Dedifferentiated amniotic fluid mesenchymal stem cell (primary cell): ENCODE measurements around the gene GP2.
"Not testable (repeated sequence)": the region's sequence is repeated elsewhere in the genome, so short reads cannot be mapped to it uniquely, and the experiment has no call there.

ENCODE experiments used
- DNase-seq: peaks from one replicate; pipeline ENCODE4 v3.0.0-alpha.2; 2016; ENCODE audit errors: extremely low spot score

The GP2 gene

GRCh38 chr16:20325005-20325404, 2.3 kb downstream of the GP2 start:
- DNase-seq, result no peak

DNA sequence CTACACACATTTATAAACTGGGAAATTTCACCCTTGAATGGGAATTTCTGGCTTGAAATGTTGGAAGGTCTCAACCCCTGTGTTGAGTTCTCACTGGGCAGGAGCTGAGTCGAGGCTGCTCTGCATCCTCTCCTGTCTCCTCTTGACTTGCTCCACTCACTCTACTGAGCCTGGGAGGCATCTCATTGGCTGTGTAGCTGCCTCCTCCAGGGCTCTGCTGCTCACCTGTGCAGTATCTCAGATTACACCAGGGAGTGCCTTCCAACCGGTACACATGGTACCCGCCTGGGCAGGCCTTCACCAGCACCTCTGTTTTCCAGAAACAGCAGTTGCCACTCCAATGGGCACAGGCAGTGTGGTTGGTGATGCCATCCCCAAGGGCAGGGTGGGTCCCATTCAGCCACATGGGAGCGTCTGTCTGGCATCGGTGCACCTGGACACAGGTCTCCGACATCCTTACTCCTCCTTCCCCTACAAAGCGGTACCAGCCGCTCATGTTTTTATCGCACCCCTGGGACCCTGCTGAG, 3.7 kb downstream of the GP2 start:
- DNase-seq, result no peak

DNA sequence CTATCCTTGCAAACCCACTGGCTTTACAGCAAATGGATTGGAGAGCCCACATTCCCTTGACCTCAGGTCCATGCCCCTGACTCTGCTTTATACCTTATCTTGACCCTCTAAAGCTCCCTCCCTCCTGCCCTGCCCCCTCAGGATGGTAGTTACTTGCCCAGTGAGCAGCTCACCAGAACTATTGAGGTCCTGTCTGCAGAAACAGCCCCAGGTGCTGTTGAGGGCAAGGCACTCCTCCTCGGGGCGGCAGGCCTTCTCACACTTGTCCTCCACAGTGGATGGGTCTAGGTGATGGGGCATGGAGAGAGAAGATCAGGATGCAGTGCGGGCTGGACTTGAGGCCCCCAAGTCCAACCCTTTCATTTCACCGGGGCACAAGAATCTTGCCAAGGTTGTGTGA, 4.6 kb downstream of the GP2 start:
- DNase-seq, result no peak

DNA sequence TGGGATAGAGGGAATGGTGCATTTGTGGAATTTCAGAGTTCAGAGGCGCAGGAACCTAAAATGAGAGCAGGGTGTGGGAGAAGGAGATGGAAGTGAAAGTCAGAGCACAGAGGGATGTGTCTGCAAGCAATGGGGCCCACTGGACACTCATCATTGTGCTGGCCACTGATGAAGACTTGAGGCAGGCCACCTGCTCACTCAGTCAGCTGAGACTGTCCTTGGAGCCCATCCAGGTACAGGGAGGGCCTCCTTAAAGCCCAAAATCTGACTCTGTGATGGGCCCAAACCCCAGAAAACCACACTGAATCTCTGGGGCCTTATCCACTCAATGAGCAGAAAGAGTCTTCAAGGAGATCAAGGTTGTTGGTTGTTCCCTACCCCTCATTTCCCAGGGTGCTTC, 5.6 kb downstream of the GP2 start:
- no peak for DNase-seq

- DNase-seq, result not testable (repeated sequence)
Measured at GRCh38 chr16:20321051-20321450, 6.3 kb downstream of the GP2 start.

DNA sequence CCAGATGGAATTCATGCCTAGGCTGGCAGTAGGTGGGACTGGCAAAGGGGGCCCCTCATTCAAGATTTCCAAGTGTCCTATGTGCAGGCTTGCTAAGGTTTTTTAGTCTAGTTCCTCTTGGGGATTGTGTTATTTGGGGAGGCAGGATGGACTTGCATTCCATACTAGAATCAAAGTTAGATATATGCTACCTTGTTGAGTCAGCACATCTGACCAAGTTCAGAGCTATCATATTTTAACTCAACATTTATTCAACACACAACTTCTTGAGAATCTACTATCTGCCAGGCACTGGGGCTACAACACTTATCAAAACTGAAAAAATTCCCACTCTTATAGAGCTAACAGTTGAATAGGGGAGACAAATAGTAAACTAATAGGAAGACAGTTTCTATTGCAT, 6.7 kb downstream of the GP2 start:
- no peak for DNase-seq

DNA sequence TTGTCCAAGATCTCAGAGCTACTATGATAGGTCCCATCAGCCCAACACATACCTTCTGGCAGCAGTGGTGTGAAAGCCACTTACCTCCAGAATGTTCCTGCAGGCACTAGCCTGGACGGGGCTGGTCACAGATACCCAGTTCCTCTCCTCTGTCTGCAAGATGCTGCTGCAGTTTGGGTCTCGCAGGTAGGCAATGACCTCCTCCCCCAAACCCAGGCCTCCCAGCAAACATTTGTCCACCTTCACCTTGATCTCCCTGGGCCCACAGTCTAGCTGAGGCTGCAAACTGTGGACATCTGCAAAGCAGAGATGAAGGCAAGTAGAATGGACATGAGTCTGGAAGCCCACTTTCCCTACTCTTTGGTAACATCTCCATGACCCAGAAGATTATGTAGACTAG, 7.1 kb downstream of the GP2 start:
- DNase-seq, result no peak

DNA sequence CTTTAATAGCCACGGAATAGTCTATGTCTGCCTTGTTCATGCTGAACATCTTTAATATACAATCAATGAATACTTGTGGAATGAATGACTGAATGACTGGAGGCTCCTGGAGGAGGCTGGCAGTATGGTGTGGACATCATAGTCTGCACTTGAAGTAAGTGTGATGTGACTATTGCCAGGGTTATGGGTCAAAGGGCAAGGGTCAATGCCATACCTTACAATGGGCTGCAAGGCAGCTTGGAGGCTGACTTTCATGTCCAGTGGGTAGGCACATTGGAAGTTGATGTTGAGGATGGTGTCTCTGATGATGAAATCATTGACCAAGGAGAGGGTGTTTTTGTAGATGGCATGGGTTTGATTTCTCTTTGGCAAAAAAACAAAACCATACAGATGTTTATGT, 7.9 kb downstream of the GP2 start:
- no peak for DNase-seq

GRCh38 chr16:20318437-20318836, 8.9 kb downstream of the GP2 start:
- DNase-seq, result no peak

DNA sequence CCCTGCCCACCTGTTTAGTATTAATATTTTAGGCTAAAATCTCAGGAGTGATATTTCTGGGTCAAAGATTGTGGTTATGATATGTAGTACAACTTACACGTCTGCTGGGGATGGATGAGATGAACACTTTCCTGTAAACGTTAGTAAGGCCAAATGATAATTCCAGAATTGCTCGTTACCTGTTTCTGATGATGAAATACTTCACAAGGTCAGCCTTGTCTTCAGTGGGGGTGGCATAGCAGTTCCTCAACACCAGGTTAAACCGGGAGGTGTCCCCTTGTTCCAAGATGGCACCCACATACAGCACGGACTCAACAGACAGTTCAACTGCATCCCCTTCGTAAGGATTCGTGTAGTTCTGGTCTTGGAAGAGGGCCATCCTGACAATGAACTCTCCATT, 9.3 kb downstream of the GP2 start:
- no peak for DNase-seq

DNA sequence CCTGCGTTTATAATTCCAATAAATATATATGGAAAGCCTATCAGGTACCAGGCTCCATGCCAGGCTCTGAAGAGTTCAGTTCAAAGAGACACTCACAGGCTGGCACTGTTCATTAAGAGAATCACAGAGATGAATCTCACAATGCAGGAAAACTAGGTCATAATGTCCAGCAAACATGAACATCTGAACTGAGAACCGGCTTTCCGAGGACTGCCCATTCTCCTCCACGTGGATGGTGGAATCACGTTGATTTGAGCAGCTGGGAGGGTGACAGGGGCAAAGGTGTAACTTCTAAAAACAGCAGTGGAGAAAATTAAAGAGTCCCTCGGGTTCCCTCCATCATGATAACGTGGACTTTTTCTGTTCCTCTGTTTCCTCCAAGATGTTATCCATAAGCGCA, 10.2 kb downstream of the GP2 start:
- DNase-seq, result no peak

DNA sequence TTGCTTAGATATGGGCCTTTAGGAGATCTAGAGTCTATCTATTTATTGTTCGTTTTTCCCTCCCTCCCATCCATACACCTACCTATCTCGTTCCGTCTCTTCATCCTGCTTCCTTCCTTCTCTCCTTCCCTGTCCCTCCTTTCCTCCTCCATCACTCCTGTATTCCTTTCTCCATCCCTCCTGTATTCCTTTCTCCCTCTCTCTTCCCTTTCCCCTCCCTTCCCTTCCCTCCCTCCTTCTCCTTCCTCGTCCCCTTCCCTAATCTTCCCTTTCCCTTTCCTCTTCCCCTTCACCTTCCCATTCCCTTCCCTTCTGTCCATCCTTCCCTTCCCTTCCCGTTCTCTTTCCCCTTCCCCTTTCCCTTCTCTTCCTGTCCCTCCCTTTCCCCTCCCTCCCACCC, 10.6 kb downstream of the GP2 start:
- no peak for DNase-seq

DNA sequence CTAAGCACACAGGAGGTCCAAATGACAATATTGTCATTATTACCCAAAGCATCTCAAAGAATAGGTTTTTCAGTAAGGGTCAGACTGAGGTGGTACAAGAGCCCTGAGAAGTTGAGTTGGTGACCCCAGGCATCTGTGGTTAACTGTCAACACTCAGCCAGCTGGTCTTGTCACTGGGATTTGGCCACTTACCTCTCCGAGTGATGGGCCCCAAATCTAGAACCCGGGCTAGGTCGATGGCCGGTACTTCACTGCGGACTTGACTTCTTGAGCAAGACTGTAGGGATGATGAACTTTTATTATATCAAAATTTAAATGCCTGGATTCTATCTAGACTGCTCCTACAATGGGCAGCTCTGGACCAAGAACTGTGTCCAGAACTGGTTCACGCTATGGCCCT, 11.5 kb downstream of the GP2 start:
- DNase-seq, result no peak

GRCh38 chr16:20314575-20314974, 12.7 kb downstream of the GP2 start:
- DNase-seq, result no peak

- DNase-seq, result no peak
Measured at GRCh38 chr16:20313741-20314140, 13.6 kb downstream of the GP2 start.

DNA sequence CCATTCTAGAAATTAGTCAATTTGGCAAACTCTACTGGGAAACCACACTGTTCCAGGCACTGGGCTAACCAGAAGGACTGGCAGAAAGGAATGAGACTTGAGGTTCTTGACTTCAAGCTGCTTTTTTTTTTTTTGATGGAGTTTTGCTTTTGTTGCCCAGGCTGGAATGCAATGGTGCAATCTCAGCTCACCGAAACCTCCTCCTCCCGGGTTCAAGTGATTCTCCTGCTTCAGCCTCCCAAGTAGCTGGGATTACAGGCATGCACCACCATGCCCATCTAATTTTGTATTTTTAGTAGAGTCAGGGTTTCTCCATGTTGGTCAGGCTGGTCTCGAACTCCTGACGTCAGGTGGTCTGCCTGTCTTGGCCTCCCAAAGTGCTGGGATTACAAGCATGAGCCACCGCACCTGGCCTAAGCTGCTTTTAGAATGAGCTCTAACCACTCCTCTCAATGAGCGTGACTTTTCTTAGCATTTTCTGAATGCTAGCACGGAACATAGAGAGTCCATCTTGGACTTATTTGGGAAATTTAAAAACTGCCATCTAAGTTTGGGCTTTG, 14.7 kb downstream of the GP2 start:
- DNase-seq, result not testable (repeated sequence)

DNA sequence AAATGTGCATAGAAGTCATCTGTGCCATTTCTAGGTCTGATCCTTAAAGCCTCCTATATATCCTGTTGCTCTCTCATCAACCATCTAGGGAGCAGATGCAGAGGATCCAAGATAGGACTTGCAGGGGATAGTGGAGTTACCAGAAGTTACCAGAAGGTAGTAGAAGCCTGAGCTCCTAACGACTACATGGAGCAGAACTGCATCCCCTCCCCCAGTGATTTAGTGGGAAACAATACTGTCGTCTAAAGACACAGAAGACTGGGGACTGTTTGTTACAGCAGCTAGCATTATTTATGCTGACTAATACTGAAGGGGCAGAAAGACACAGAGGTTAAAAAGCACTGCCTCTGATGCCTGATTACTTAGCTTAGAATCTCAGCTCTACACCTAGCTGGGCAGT, 15.8 kb downstream of the GP2 start:
- DNase-seq, result no peak

GRCh38 chr16:20310421-20311395, 16.6 kb downstream of the GP2 start:
- no peak for DNase-seq

GRCh38 chr16:20309786-20310185, 17.5 kb downstream of the GP2 start:
- no peak for DNase-seq

DNA sequence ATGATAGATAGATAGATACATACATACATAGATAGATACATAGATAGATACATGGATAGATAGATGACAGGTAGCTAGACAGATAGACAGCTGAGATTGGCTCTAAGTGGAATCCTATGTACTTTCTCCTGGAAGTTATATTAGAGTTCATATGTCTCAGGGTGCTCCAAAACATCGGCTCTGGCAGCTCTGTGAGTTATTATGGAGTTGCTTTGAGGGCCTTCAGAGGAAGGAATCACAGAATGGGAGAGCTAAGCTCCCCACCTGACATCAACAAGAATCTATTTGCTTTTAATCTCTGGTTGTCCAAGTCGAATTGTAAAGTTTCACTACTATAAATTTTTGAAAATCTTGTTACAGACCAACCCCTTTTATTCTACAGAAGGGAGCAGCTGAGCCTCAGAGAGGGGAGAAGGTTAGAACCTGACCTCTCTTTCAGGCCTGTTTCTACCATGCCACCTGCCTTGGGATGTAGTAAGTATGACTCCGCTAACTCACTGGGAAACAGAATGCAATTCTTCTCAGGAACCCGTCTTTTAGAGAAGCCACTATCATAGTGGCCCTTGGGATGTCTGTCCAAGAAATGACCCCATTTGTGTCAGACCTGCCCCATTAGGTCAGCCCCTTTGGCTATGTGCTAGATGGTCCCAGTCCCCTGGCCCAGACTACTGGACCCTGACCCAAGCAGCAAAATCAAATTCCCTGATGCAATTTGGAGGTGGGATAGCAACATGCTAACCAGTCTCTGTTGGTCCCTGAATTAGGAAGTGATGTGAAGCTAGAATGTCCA, 18.3 kb downstream of the GP2 start:
- no peak for DNase-seq

DNA sequence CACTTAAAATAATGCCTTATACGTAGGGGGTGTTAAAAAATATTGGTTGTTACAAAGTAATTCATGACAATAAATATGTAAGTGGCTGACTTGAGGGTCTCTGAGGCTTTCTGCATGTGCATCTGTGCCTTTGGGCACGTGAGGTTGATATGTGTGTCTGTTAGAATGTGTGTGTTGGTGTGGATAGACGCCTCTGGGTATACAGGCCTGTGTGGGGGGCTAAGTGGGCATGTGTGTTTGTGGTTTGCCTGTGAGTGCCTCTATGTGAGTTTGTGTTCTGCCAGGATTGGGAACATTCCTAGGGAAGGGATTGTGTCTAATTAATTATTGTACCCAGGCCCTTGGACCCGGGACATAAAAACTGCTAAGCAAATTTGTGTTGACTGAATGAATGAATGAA, 19.0 kb downstream of the GP2 start:
- no peak for DNase-seq

- no peak for DNase-seq
Measured at GRCh38 chr16:20307791-20308190, 19.5 kb downstream of the GP2 start.
